ENCODE measurements around the gene WNT16.

The WNT16 gene

DNA sequence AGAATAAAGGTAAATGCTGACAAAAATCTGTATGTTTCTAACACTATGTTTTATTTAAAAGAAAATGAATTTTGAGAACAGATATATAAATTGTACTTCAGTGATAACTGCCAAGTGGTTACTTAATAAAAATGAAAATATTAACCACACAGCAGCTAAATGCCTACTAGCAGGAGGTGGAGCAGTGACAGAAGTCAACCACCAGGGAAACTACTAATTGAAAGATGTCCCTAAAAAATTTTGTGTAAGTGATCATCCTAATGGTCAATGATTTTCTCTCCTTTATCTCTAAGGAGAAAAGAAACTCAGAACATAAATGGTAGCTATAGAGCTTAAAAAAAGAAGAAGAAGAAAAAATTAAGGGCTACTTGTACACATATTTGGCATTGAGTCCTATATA lies 22.9 kb downstream of the WNT16 start:
- DNase-seq, result no peak

DNA sequence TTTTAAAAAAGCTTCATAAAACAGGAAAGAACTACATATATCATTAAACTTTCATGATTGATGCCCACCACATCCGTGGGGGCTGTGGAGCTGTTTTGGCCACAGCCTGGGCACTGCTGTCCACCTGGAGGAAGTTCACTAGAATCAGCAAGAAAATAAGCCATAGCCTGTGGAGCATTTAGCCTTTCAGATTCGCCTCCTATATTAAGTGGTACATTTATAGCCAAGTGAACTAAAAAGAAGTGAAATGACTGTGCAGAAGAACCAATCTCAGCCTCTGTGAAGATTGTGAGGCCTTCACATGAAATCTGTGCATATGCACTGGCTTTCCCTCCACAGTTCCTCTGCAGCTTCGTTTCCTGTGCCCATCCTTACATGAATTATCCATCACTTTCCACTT lies 23.5 kb downstream of the WNT16 start:
- DNase-seq, result no peak

DNA sequence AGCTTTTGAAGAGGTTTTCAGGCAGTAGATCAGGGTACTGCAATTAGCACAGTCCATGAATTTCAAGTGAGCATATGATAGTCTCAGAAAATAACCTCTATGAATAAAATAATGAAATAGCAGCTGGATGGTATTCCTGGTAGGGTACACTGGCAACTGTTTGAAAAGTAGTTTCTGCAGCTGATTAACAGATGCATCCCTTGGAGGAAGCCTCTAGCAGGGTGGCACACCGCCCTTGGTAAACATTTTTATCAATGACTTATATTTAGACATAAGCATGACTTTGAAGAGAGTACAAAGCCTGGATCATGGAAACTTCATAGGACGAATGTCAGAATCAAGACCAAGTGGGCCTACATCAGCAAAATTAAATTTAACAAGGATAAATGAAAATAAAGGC lies 26.8 kb downstream of the WNT16 start:
- DNase-seq, result no peak

DNA sequence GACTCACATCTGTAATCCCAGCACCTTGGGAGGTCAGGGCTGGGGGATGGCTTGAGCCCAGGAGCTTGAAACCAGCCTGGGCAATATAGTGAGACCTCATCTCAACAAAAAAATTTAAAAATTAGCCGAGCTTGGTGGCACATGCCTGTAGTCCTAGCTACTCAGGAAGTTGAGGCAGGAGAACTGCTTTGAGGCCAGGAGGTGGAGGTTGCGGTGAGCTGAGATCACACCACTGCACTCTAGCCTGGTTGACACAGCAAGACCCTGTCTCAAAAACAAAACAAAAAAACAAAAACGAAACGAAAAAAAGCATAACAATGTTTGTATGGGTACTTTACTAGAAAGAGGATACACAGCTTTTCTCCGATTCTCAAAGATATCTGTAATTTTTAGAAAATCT lies 31.8 kb downstream of the WNT16 start:
- DNase-seq, result no peak

DNA sequence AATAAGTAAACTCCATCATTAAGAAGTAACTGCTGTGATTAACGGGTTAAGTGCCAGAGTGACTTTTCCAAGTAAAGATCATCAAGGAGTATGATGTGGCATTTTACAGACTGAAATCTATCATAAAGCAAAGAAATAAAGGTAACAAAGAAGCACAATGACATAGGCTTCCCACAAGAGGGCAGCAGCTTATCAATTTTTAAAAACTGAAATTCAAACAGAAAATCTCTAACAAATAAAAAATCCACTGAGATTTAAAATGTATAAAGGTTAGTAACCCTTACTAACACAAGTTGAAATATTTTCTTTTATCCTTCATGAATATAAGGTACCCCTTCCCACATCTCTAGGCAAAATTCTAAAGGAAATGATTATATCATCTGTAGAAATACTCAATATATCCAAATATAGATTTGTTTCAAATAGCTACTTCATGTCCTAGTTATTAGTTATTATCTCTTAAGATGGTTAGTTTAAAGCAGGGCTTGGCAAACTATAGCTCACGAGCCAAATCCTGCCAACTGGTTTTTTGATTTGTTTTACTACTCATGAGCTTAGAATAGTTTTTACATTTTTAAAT lies 38.1 kb downstream of the WNT16 start:
- peak in 1 of 2 experiments; percentile 20 for DNase-seq

DNA sequence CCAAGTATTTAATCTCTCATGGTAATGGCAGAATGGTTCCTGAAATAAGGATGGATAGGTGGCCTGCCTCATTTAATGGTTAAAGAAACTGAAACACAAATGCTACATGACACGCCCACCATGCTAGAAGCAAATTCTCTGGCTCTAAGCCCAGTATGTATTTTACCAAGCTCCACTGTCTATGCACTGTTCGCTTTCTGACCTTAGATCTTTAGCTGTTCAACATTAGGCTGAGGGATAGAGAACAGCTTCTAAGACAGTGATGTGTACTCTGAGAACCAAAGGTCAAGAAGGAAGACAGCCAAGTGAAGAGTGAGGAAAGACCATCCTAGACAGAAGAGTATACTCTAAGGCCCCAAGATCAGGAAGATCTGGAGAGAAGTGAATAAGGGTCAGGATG lies 40.7 kb downstream of the WNT16 start:
- DNase-seq, result no peak

DNA sequence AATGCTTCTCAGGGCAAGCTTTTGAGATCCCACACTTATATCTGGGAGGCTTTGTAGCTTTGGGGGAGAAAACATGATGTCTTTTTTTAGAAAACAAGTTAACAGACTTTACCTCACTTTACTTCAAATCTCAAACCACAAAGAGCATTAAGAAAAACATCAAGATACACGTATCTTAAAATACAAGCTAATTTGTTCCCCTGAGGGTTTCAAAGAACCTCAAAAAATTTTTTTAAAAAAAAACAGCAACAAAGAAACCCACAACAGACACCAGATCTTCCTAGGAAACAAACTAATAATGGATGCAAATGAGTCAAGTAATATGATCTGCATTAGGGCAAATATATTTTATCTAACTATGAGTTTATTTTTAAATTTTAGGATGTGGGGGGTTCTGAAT lies 42.6 kb downstream of the WNT16 start:
- no peak for DNase-seq

DNA sequence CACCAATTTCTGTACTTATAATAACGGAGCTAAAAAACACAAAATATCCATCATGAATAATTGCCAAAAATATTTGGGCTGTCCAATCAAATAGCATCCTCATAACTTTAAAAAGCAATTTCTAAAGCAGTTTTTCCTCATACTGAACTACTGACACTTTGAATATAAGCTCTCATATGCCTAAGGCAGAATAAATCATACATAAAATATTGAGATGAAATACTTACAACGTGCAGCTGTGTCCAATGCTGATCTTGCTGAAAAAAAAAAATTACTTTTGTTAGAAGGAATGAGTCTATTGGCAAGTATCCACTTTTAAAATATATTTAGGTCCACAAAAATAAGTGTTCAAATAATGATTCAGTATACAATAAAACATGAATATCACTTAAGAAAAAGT lies 43.1 kb downstream of the WNT16 start:
- no peak for DNase-seq

DNA sequence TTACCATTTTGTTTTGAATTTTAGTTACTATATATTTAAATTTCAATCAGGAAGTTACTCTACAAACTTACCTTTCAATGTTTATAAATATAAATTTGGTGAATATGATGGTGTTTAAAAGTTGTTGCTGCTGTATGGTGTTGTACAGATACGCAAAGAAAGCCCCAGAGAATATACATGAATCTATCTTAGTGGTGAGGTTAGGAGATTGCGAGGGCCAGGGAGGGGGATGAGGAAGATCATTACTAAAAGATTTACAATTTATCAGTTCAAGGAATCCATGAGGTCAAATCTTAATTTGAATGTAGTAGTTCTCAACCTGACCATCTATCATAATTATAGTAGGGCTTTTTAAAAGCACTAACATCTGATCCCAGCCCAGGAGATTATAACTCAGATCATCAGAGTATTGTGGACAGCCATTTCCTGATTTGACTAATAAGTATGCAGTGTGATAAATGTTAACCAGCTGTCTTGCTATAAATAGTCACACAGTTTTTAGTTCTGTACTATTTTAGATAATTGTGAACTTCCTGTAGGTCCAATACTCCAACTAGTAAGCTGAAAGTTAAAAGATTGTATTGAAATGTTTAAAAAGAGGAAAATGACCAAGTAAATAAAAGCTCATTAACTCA lies 43.7 kb downstream of the WNT16 start:
- DNase-seq, result peak in 1 of 2 experiments; percentile 2

DNA sequence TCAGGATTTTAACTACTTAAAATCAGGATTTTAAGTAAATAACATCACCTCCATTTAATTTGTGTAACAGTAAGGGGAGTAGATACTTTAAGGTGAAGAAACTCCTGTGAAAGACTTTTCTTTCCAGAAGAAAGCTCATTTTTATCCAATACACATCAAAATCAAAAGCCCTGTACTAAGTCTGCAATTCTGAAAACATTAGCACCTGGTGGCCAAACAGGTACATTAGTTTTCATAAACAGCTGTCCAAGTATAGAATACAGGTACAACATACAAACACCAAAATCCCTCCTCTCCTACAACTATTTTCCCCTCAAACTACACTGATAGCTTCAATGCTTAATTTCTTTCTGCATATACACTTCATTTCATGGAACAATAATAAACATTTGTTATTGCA lies 44.4 kb downstream of the WNT16 start:
- DNase-seq, result no peak

DNA sequence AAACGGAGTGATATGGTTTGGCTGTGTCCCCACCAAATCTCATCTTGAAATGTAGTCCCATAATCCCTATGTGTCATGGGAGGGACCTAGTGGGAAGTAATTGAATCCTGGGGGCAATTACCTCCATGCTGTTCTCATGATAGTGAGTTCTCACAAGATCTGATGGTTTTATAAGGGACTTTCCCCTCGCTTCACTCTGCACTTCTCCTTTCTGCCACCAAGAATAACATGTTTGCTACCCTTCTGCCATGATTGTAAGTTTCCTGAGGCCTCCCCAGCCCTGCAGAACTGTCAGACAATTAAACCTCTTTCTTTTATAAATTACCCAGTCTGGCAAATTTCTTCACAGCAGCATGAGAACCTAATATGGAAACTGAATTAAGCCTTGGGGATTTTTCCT lies 48.2 kb downstream of the WNT16 start:
- no peak for DNase-seq

DNA sequence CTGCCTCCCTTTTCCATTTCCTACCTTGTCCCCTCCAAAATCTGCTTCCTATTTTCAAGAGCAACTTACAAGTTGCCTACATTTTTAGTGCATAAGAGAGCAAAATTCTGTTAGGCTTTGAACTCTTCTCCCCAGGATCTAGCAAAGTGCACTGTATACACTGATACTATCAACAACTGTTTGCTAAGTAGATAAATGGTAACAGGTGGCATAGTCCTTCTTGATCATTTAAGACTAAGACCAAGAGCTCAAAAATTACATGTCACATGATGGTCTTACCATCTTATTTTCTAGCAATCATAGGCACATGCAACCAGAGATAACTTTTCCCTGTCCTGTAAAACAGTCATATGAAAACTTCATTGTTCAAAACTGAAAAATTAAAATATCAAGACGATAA lies 51.1 kb downstream of the WNT16 start:
- DNase-seq, result peak in 1 of 2 experiments; percentile 17

DNA sequence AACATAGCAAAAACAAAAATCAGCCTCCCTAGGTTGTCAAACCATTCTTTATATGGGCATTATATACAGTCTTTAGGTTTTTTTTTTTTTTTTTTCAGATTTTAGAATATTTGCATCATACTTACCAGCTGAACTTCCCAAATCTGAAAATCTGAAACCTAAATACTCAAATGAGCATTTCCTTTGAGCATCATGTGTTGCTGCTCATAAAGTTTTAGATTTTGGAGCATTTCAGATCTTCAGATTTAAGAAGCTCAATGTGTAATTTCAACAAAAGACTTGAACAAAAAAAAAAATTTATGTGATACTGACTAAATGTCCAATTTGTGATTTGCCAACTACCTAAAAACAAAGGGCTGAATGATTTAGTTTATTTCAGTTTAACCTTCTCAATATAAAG lies 53.7 kb downstream of the WNT16 start:
- DNase-seq, result no peak

DNA sequence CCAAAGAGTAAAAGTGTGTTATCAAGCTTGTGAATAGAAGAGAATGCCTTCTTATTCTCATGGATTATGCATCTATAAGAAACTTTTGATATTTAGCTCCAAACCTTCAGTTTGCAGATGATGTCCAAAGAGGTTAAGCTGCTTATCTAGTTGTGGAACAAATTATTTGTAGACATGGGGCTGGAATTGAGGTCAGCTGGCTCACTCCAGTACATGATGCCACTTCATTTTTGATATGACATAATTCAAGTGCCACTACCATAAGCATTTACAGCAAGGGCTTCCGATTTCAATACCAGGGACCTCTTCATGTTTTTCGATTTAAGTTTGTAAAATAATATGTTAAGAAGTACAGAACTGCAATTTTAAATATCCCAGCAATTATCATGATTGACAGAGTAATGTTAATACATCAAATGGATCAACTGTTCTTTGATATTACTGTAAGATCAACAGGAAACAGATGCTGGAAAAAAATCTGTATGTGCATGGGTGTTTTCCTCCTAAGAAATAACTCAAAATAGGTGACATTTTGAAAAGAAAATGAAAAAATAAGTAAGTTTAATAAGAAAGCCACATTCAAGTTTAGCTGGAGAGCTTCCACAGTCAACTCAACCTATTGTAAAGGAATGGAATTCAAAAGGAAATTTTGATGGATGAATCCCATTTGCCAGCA lies 54.6 kb downstream of the WNT16 start:
- DNase-seq, result no peak

DNA sequence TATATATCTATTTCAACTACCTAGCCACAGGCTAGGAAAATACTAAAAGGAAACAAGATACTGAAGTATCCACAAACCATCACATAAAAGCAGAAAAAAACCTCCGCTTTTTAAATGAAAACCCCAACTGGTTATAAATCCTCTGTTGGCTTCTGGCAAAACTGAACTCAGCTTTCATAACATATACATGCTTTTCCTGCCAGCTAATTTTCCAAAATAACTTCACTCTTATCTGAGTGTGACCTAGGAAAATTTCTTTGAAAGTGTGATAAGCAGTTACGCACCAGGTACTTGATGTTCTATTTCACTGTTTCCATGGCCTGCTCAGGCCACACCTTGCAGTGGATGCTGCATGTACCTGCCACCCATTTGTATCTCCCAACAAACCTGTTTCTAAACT lies 55.5 kb downstream of the WNT16 start:
- DNase-seq, result no peak

DNA sequence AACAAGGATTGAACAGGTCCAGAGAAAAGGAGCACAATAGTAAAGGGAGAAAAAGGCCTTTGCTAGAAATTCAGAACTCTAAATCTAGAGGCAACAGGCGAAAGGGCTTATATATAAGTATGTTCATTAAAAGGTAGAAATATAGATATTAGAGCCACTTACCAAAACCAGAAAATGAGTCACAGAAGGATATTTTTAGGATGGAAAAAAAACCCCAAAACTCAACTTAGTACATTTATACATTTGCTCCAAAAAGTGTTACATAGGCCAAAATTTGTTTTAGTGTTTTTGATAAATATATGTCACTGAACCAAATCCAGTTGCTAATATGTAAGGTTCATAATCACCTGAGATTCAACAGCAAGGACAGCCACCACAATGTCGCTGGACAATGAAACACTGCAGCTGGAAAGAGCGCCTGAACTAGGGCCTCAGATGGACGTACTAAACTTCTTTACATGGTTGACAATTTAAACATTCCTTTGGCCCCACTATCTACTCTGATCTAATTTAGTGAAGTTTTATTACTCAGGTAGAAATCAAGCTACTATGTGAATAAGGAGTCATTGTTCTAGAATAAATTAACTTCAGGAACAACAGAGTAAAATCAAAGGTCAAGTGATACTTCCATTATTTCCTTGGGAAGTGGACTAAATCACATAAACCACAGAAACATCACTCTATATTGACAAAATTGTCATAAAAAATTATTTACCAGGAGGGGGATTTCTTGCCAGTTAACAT lies 56.4 kb downstream of the WNT16 start:
- DNase-seq, result no peak

DNA sequence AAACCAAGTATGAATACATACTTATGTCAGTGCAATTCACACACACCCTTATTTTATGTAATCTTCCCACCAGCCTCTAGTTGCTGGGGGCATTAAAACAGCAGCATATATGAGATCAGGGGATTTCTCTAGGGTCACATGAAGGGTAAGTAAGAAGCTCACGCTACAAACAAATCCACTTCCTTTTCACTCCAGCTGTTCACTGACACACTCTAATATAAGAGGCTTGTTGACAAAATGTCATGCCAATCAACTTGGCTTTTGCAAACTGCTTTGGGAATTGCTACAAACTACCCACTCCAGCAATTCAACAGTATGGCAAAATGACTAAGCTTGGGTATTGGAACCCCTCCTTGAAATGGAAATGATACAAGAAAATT lies 57.0 kb downstream of the WNT16 start:
- peak; percentile 48 to 90 for DNase-seq

DNA sequence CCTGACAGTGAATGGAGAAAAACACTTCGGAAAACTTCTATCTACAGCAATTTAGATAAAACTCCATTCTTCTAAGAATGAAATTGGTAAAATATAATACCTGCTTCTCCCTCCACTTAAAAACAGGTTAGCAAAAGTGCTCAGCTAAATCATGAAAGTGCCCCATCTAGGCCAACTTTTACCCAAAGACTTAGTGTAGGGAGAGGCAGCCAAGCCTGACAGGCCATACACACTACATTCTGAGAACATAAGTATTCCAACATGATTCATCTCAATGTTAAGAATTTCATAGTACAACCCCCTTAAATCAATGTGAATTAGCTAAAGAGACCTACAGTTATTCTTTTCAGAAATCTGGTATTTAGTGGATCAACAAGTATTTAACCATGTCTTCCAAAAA lies 60.1 kb downstream of the WNT16 start:
- DNase-seq, result no peak

DNA sequence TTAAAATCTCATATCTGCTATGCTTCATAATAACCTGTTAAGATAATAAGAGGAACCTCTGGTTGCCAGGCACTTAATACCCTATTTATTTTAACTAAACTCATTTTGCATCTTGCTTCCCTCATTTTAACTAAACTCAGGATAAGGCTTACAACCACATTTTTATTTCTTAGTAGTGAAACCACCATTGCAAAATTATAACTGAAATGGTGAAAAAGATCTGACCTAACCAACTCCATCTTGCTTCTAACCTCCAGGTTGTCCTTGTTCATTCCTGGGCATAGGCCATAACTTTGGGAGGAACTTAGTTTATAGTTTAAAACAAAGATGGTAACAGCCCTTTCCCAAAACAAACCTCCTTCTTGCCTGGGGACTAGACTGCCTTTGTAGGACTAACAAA lies 61.3 kb downstream of the WNT16 start:
- DNase-seq, result no peak

DNA sequence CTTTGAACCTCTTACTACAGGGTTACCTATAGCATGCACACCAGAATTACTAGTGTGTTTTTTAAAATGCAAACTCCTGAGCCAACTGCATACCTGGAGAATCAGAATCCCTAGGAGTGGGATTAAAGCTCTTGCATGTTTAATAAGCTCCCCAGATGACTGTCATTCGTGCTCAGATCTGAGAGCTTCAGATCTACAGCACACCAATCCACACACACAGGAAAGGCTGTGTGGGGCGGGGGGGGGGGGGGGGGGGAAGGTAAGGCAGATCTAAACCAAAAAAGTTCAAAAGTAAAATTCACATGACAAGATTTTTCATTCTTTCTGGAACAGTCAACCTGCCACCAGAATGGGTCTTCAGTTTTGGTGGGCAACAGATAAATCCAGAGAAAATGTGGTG lies 61.8 kb downstream of the WNT16 start:
- peak in 1 of 2 experiments; percentile 21 for DNase-seq
